Astrocyte of the cerebellum (primary cell): ENCODE measurements around the gene RNF207.

Experiments used
- DNase-seq: peaks from one replicate; pipeline ENCODE4 v3.0.0-alpha.2; 2011; ENCODE audit warnings: low read depth
- H3K4me3 ChIP-seq: 2 replicates; pipeline ENCODE4 v1.5.1; 2011; ENCODE audit warnings: mild to moderate bottlenecking, low read depth, low read length, moderate library complexity
- CTCF ChIP-seq: IDR thresholded peaks from 2 replicates; pipeline ENCODE4 v1.5.1; 2012; ENCODE audit warnings: low read length, low read depth, moderate library complexity, mild to moderate bottlenecking; ENCODE audit errors: missing control alignments
- in situ Hi-C: cut with HindIII; loops from 2 replicates; pipeline ENCODE4 v1.10.0; 2017; ENCODE audit warnings: low sequenced_read_pairs

RNF207 gene

GRCh38 chr1:6258675-6259074, 52.8 kb downstream of the RNF207 start:
- H3K4me3 ChIP-seq = no peak overlapping the region
- DNase-seq = no peak
- in situ Hi-C loops = no loop called here
- TF ChIP-seq CTCF = no peak

- H3K4me3 ChIP-seq = peak overlapping the region; percentile 51
- in situ Hi-C loops = loop anchor here (5.0 kb wide), 1 partner anchor 73 kb away; no protein-coding TSS in a partner anchor
- no peak for TF ChIP-seq CTCF
- DNase-seq = no peak
These were observed 53.8 kb downstream of the RNF207 start for GRCh38 chr1:6259491-6260362.

GRCh38 chr1:6260433-6260934, 54.6 kb downstream of the RNF207 start:
- in situ Hi-C loops = loop anchor here (5.0 kb wide), 1 partner anchor 72 kb away; no protein-coding TSS in a partner anchor
- no peak for DNase-seq
- peak overlapping the region; percentile 51 for H3K4me3 ChIP-seq
- TF ChIP-seq CTCF = no peak

- in situ Hi-C loops = loop anchor here (5.0 kb wide), 1 partner anchor 71 kb away; no protein-coding TSS in a partner anchor
- peak within 1 kb of the TSS; percentile 51 for H3K4me3 ChIP-seq
- DNase-seq = no peak
- TF ChIP-seq CTCF = no peak
These were observed 55.2 kb downstream of the RNF207 start, which contains the start of gene GPR153 for GRCh38 chr1:6260961-6261614. TSS of gene GPR153 (minus strand) at chr1:6261098. CDS start at chr1:6254905, 6,193 bp downstream.

- no peak for DNase-seq
- in situ Hi-C loops = loop anchor here (5.0 kb wide), 1 partner anchor 71 kb away; no protein-coding TSS in a partner anchor
- TF ChIP-seq CTCF = no peak
- peak overlapping the region; percentile 37 for H3K4me3 ChIP-seq
These were observed 55.7 kb downstream of the RNF207 start for GRCh38 chr1:6261615-6261995.
